KG1 (cell line): ENCODE results near the gene VAX1.
"Not testable (repeated sequence)": the region's sequence is repeated elsewhere in the genome, so short reads cannot be mapped to it uniquely, and the experiment has no call there.

ENCODE experiments used
- DNase-seq: peaks from one replicate; lab custom pipeline; 2025; lab: John Stamatoyannopoulos, UW

Gene VAX1

GRCh38 chr10:117135480-117136140, 2.5 kb downstream of the VAX1 start:
- no peak for DNase-seq

GRCh38 chr10:117135026-117135372, 3.1 kb downstream of the VAX1 start:
- DNase-seq, result no peak

- DNase-seq, result no peak
Measured at GRCh38 chr10:117134306-117135025, 3.6 kb downstream of the VAX1 start.

GRCh38 chr10:117134056-117134305, 4.1 kb downstream of the VAX1 start:
- DNase-seq, result no peak

DNA sequence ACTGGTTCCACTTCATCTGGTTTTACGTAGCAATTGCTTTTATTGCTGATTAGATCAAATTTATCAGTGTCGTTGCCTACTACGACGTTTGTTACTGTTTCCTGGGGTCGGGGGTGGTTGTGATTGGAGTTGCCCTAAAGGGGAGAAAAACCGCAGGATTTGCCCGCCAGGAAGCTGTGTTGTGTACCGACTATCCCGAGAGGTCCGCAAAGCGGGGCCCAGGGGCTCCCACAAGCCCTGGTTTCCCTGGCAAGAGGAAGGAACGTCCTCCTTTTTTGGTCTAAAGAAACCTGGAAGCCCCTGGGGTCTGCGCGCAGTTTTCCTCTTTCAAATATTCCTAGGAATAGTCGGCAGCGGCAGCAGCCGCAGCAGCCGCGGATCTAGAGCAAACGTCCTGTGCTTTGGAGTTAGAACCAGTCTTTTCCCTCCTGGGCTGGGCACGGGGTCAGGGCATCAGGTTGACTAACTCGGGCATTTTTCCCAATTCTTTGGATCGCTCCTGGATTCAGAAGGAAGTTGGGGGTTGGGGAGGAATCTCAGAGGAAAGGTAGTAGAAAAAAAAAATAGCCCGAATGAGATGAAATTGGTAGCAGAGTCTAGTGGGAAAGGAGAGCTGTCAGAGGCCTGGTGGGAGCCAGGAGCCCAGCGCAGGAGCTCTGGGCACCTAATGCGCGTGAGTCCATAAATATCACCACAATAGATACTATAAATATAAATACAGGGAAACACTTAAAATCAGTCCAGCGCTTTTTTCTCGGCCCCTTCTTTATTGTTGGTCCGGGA, 4.6 kb downstream of the VAX1 start:
- no peak for DNase-seq

DNA sequence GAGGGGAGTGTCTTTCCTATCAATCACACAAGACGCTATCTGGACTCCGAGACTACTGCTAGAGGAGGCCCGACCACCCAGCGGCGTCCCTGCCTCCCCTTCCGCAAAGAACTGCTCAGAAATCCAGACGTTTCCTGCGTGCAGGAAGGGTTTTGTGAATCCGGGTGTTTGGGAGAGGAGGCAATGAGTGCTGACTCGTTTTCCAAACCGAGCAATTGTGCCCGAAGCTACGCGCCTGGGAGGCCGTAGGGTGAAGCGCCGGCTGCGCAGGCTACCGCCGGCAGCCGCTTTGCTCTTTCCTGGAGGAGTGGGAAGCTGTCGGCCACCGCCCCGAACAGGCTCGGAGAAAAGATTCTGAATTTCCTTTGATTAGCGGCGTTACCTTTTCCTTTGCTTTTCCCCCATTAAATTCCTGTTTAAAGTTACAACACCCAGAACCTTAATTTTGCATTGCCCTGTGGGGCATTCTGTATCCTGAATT, 5.3 kb downstream of the VAX1 start:
- no peak for DNase-seq

GRCh38 chr10:117131376-117132327, 6.4 kb downstream of the VAX1 start:
- no peak for DNase-seq

DNA sequence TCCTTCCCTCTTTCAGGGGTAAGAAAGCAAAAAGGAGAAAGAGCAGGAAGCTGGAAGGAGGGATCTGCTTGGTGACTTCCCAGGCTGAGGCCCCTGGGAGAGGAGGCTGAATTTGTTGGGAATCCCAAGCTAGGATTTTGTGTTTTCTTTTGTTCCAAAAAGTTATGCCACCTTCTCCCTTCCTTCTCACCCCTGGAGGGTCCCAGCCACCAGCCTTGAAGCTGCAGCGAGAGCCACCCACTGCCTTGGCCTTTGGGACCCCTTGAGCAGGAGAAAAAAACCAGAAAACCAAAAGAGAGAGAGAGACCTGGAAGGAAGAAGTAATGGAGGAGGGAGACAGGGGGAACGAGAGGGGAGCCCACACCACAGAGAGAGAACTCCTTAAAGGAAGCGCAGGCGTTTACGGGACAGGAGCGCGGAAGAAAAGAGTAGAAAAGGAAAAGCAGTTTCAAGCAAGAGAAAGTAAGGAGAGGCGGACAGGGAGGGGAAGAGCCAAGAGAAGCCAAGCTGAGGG, 7.2 kb downstream of the VAX1 start:
- no peak for DNase-seq

DNA sequence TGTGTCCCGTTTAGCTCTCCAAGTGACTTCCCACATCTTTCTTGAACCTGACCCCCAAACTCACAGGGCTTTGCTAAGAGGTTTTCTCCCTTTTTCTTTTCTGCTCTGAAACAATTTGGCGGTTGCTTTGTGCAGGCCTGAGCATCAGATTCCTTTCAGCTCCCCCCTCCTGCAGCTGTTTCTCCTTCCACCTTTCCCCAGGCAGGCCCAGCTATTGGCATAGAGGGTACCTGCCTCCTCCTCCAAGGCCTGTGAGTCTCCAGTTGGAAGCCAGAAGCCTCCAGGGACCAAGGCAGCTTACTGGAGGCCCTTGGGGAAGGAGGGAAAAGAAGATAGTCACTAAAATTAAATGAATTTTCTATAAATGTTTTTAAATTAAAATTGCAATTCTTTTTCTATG, 7.7 kb downstream of the VAX1 start:
- no peak for DNase-seq

DNA sequence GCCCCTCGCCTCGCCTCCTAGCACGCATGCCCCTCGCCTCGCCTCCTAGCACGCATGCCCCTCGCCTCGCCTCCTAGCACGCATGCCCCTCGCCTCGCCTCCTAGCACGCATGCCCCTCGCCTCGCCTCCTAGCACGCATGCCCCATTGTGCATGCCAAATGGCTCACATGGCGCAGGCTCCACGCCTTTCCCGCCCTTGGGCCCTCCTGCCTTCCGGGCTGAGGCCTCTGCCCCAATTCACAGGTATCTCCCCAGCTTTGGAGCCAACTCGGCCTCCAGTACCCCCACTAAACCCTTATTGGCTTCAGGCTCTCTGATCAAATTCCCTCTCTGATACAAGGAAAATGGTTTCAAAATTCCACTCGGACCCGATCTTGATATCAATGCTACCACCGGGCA, 11.4 kb downstream of the VAX1 start:
- DNase-seq, result not testable (repeated sequence)

DNA sequence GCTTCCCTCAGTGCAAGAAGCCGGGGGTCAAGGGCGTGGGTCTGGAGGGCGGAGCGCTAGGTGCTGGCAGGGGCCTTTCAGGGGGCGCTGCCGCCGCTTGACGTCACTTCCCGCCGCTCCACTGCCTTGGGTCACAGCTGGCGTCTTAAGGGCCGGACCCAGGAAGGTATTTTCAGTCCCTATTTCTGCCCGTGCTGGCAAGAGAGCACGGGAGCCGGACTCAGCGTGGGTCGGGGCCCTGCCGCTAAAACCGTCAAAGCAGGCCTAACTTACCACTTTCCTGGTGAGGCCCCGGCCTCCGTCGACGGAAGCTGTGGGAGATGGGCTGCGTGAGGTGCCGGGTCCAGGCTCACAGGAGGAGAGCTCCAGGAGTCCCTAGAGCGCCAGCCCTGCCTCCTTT, 12.0 kb downstream of the VAX1 start:
- DNase-seq, result no peak

GRCh38 chr10:117112220-117112619, 25.9 kb downstream of the VAX1 start:
- DNase-seq, result no peak

DNA sequence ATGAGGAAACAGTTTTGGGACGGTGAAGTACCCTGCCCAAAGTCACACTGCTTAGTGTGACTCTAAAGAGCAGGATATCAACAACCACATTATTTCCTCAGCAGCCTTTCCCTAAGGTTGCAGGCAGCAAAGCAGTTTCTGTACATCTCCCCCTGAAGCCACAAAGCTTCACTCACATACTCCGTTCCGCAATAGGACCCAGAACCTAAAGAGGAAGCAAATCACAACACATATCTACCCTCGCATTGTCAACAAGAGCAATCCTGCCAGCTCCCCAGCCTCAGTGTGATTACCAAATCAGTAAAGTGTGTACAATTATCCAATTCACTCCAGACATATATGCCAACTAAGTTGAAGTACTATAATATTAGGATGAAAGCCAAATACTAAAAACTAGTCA, 30.8 kb downstream of the VAX1 start:
- no peak for DNase-seq

DNA sequence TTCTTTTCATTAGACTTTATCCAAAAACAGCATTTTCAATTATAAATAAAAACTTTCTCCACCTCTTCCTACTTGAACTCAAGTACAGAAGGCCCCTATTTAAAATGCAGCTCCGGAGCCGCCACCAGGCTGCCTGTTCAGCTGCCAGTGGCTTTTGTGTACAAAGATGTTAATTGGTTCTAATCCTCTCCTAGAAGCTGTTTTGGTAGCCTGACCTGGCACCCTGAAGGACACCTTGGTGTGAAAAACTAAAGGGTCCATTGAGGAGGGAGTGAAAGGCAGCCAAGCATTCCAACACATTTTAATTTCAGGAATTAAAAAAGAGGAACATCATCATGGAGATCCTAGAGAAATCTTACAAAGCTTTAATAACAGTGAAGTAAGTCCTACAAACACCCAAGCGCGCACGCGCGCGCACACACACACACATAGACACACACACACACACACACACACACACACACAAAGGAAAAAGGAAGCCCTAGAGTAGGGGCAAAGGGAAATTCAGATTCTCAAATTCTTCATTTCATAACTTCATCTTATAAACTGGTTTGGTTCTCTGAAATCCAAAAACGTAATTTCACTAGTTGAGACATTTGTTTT, 41.4 kb downstream of the VAX1 start:
- no peak for DNase-seq

DNA sequence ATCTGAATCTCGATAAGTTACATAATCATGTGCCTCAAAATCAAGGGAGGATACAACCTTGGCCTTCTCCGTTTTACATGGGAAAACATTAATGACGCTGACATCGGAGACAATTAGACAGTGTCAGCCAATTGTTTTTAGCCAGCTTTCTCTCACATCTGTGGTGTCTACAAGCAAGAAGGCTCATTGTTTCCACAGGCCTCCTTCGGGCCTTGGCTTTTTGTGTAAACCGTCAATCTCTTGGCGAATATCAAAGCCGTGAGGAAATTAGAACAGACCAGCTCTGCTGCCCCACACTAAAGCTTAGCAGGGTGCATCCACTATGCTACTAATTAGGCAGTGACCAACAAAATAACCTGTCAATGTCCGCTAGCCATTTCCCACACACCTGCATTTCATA, 43.2 kb downstream of the VAX1 start:
- no peak for DNase-seq

- no peak for DNase-seq
Measured at GRCh38 chr10:117092386-117092785, 45.7 kb downstream of the VAX1 start.

DNA sequence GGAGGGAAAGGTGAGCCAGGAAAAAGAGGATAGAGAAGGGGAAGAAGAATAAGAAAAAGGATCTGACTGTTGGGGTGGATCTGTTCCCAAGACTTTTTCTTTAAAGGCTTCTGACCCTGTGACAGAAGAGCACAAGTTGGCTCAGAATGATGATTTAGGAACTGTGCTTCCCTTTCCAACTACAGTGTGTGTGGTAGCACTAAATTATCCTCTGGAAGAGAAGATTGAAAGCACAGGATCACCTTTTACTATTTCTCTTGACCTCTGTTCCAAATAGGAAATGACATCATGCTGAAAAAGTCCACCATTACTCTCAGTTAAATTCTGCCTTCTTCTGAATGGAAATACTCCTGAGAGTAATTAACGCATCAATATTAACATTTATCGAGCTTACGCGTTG, 47.2 kb downstream of the VAX1 start:
- no peak for DNase-seq

- DNase-seq, result no peak
Measured at GRCh38 chr10:117087521-117087920, 50.5 kb downstream of the VAX1 start.

GRCh38 chr10:117086546-117086945, 51.5 kb downstream of the VAX1 start:
- no peak for DNase-seq

GRCh38 chr10:117084421-117085246, 53.4 kb downstream of the VAX1 start:
- DNase-seq, result not testable (repeated sequence)
